Measurements from ENCODE around the gene ATL2.

DNA sequence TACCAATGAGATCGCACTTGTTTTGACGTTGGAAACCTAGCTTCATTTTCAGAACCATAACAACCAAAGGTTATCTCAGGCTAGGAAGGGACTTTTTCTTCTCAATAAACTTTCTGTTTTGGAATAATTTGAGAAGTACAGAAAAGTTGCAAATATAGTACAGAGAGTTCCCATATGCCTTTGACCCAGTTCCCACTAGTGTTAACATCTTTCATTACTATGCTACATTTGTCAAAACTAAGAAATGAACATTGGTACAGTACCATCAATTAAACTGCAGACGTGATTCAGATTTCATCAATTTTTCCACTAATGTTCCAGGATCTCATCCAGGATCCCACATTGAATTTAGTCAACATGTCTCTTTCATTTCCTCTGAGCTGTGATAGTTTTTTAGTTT lies 111.6 kb downstream of the ATL2 start:
- TF ChIP-seq, protein P1, sequence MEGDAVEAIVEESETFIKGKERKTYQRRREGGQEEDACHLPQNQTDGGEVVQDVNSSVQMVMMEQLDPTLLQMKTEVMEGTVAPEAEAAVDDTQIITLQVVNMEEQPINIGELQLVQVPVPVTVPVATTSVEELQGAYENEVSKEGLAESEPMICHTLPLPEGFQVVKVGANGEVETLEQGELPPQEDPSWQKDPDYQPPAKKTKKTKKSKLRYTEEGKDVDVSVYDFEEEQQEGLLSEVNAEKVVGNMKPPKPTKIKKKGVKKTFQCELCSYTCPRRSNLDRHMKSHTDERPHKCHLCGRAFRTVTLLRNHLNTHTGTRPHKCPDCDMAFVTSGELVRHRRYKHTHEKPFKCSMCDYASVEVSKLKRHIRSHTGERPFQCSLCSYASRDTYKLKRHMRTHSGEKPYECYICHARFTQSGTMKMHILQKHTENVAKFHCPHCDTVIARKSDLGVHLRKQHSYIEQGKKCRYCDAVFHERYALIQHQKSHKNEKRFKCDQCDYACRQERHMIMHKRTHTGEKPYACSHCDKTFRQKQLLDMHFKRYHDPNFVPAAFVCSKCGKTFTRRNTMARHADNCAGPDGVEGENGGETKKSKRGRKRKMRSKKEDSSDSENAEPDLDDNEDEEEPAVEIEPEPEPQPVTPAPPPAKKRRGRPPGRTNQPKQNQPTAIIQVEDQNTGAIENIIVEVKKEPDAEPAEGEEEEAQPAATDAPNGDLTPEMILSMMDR (IDR thresholded peaks at IDR 0.05) = no peak
- TF ChIP-seq ZFX (IDR thresholded peaks at IDR 0.05; ENCODE audit: borderline replicate concordance) = no peak
